Prostate gland (tissue), 2 donors: ENCODE measurements around the gene ILRUN. TPM values are rescaled to one million over a fixed set of nuclear protein-coding genes. Genes with fewer than 3 reads are reported as not detected.
A peak's percentile ranks its signal among the peaks of the same experiment; 100 is the strongest.
"Not testable (repeated sequence)": the region's sequence is repeated elsewhere in the genome, so short reads cannot be mapped to it uniquely, and the experiment has no call there.

Experiments used
- DNase-seq: peaks from one replicate; pipeline ENCODE4 v3.0.0-alpha.2; 2019; ENCODE audit warnings: low spot score
- H3K27ac ChIP-seq, 2 donors: fragments of 200-600 bp; sonication (generic); 2 replicates each; pipeline ENCODE4 v1.5.1; 2017 to 2019
- H3K27me3 ChIP-seq: fragments of 200-600 bp; sonication (generic); replicated peaks from 2 replicates; pipeline ENCODE4 v1.5.1; 2019; ENCODE audit not compliant: insufficient read depth
- H3K36me3 ChIP-seq, 2 donors: fragments of 200-600 bp; sonication (generic); 1 replicate in 1 of 2; 2 replicates in 1 of 2; pipeline versions ENCODE4 v1.5.1 to v1.8.1; 2017 to 2019
- H3K4me1 ChIP-seq: fragments of 200-600 bp; sonication (generic); replicated peaks from 2 replicates; pipeline ENCODE4 v1.5.1; 2019
- H3K4me3 ChIP-seq, 2 donors: fragments of 200-600 bp; sonication (generic); 2 replicates each; pipeline ENCODE4 v1.5.1; 2017 to 2019
- H3K9me3 ChIP-seq: fragments of 200-600 bp; sonication (generic); 2 replicates; pipeline ENCODE4 v1.5.1; 2017
- POLR2A ChIP-seq: fragments of 450-650 bp; IDR thresholded peaks from one replicate; pipeline ENCODE4 v1.6.1; 2016; ENCODE audit warnings: antibody characterized with exemption, mild to moderate bottlenecking
- POLR2AphosphoS5 ChIP-seq: sonication (generic); formaldehyde crosslinking; IDR thresholded peaks from one replicate; pipeline ENCODE4 v1.6.1; 2017; ENCODE audit warnings: antibody characterized with exemption
- WGBS: methylation state at CpG from one replicate; pipeline ENCODE4 v1.1.5; 2018; 5-methylcytosine and 5-hydroxymethylcytosine counted together
- intact Hi-C: fragments of 100-400 bp; cut with DNase I; formaldehyde crosslinking; loops from one replicate; pipeline ENCODE4 v1.14.2; 2022
- total RNA-seq, 2 donors: library from RNA; depleted of rRNA; stranded (reverse); fragments of >200 nt; gene quantifications; one replicate each; pipeline ENCODE4 v1.1.0, GENCODE V29; 2016
- TF ChIP-seq, protein P1 (sequence below), 4 experiments: fragments of 200-600 bp in 2 of 4; fragments of 450-650 bp in 2 of 4; sonication (generic) in 2 of 4; IDR thresholded peaks; 1 replicate in 3 of 4; 2 replicates in 1 of 4; pipeline ENCODE4 v1.5.1; 2016 to 2019; ENCODE audit warnings: antibody characterized with exemption in 4 of 4, mild to moderate bottlenecking in 2 of 4, moderate library complexity in 2 of 4

ILRUN gene
- total RNA-seq, 2 donors from 2014 or later: 57.4 to 93.6 TPM

GRCh38 chr6:34657037-34657306, 39.6 kb downstream of the ILRUN start:
- H3K4me3 ChIP-seq: peak overlapping the region; percentile 6 to 27
- WGBS: 0% methylated on average over 1 of the region's 1 CpG

DNA sequence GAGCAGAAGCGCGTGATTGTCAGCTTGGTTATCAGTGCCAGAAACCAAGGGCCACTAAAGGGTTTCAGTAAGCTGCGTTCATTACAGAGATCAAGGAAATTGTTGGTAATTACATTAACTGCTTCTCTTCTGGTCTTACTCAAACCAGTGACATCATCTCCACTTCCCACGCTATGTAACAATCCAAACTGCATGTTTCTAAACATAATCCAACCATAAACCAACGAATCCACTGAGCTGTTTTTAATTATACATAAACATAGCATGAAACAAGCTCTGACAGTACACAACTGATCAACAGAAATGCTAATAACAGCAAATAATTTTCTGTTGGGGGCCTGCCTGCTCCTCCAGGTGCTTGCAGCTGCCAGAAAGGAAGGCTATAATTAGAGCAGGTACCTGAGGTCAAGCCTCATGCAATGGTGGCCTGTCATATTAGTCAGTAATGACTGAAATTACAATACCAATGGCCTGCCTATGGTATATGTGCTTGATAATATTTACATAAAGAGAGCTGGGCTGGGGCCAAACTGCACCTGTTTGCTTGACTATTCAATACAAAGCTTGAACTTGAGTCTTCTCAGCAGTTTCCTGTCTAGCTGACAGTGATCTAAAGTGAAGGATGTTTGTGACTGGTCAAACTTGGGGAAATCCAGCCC, 40.1 kb downstream of the ILRUN start:
- H3K27me3 ChIP-seq: no peaks in the 10 kb centered on the region
- intact Hi-C loops: loop anchor here (5.0 kb wide), 1 partner anchor 41 kb away; the partner anchor contains the start of gene ILRUN
- TF ChIP-seq POLR2A (no peak), POLR2AphosphoS5 (no peak)
- TF ChIP-seq, protein P1, sequence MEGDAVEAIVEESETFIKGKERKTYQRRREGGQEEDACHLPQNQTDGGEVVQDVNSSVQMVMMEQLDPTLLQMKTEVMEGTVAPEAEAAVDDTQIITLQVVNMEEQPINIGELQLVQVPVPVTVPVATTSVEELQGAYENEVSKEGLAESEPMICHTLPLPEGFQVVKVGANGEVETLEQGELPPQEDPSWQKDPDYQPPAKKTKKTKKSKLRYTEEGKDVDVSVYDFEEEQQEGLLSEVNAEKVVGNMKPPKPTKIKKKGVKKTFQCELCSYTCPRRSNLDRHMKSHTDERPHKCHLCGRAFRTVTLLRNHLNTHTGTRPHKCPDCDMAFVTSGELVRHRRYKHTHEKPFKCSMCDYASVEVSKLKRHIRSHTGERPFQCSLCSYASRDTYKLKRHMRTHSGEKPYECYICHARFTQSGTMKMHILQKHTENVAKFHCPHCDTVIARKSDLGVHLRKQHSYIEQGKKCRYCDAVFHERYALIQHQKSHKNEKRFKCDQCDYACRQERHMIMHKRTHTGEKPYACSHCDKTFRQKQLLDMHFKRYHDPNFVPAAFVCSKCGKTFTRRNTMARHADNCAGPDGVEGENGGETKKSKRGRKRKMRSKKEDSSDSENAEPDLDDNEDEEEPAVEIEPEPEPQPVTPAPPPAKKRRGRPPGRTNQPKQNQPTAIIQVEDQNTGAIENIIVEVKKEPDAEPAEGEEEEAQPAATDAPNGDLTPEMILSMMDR (IDR thresholded peaks at IDR 0.05): no peak
- DNase-seq: peak; percentile 26
- peak overlapping the region; percentile 80 to 86 for H3K27ac ChIP-seq
- peaks cover 15% of the 10 kb centered on the region for H3K4me1 ChIP-seq
- WGBS: 44% methylated on average over 5 of the region's 5 CpGs
- peak overlapping the region; percentile 6 to 27 for H3K4me3 ChIP-seq
- H3K36me3 ChIP-seq: no peaks in the 10 kb centered on the region
- no peaks in the 10 kb centered on the region for H3K9me3 ChIP-seq

More at GRCh38 chr6:34657037-34657306, 39.6 kb downstream of the ILRUN start:
- intact Hi-C loops: loop anchor here (5.0 kb wide), 1 partner anchor 40 kb away; the partner anchor contains the start of gene ILRUN
- H3K4me1 ChIP-seq: peaks cover 12% of the 10 kb centered on the region
- H3K27ac ChIP-seq: peak overlapping the region; percentile 80 to 86
- no peaks in the 10 kb centered on the region for H3K27me3 ChIP-seq
- H3K36me3 ChIP-seq: no peaks in the 10 kb centered on the region
- H3K9me3 ChIP-seq: no peaks in the 10 kb centered on the region
- TF ChIP-seq, protein P1 (IDR thresholded peaks at IDR 0.05): no peak
- no peak for DNase-seq

- H3K9me3 ChIP-seq, H3K36me3 ChIP-seq, H3K27me3 ChIP-seq, H3K4me3 ChIP-seq, DNase-seq: not testable (repeated sequence)
- WGBS: 75% methylated on average over 11 of the region's 11 CpGs
- intact Hi-C loops: loop anchor here (5.0 kb wide), 1 partner anchor 41 kb away; the partner anchor contains the start of gene ILRUN
- peaks cover 18% of the 10 kb centered on the region for H3K4me1 ChIP-seq
- H3K27ac ChIP-seq: peak overlapping the region; percentile 80 to 86
These were observed 40.6 kb downstream of the ILRUN start for GRCh38 chr6:34655876-34656377.

- H3K4me1 ChIP-seq: peaks cover 17% of the 10 kb centered on the region
- no peaks in the 10 kb centered on the region for H3K27me3 ChIP-seq
- no peaks in the 10 kb centered on the region for H3K36me3 ChIP-seq
- WGBS: 96% methylated on average over 3 of the region's 3 CpGs
- DNase-seq: no peak
- H3K4me3 ChIP-seq: no peak overlapping the region
- no peak overlapping the region for H3K27ac ChIP-seq
- intact Hi-C loops: no loop called here
- H3K9me3 ChIP-seq: no peaks in the 10 kb centered on the region
- TF ChIP-seq, protein P1 (IDR thresholded peaks at IDR 0.05): no peak
- TF ChIP-seq POLR2A (no peak), POLR2AphosphoS5 (no peak)
These were observed 42.4 kb downstream of the ILRUN start for GRCh38 chr6:34654061-34654710.

DNA sequence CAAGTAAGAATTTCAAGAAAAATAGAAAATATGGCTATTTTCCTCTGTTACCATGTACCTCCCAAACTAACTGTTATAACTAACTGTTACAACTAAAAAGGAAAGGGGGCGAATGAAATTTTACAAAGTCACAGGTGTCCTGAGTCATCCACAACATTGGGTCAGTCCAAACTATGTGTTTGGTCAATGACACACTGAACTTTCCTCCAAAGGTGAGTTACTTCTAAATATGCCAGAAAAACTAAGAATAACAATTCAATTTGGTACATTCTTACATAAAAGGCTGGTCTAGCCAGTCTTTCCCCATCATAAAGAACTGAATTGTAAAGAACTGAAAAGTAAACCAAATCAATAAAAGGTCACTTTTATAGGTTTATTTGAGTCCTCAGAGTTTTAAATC, 44.3 kb downstream of the ILRUN start:
- no peak for DNase-seq
- Histone ChIP-seq H3K4me1 (peaks cover 14% of the 10 kb centered on the region), H3K27ac (peak overlapping the region in 1 of 2 donors; percentile 30), H3K4me3 (no peak overlapping the region), H3K27me3 (no peaks in the 10 kb centered on the region), H3K36me3 (no peaks in the 10 kb centered on the region), H3K9me3 (no peaks in the 10 kb centered on the region)
- TF ChIP-seq POLR2A (no peak), POLR2AphosphoS5 (peak; percentile 17)
- TF ChIP-seq, protein P1 (IDR thresholded peaks at IDR 0.05): no peak
- WGBS: 74% methylated on average over 1 of the region's 1 CpG
- intact Hi-C loops: no loop called here
